HepG2 (cell line): ENCODE data around the gene PPP2R2C. TPM values are rescaled to one million over a fixed set of nuclear protein-coding genes. Genes with fewer than 3 reads are reported as not detected.

ENCODE experiments used
- ATAC-seq: fragments of 200-7000 bp; cut with Tn5 transposase; 3 replicates; pipeline ENCODE4 v1.9.1; 2020; ENCODE audit warnings: mild to moderate bottlenecking, moderate library complexity
- BruUV-seq: library from RNA; stranded (reverse); fragments of 400-500 nt; replicated peaks from 2 replicates; lab custom pipeline; 2021; lab: Mats Ljungman, UMichigan
- CTCF ChIA-PET: fragments of 300-600 bp; formaldehyde crosslinking; extraction: SDS; loops from one replicate; lab custom pipeline; 2021; ENCODE audit warnings: low total read pairs, inconsistent platforms, low intra/inter-chr PET ratio; lab: Yijun Ruan, JAX
- POLR2A ChIA-PET: fragments of 350-600 bp; sonication (Branson Sonifier 250); formaldehyde crosslinking; loops from one replicate; lab custom pipeline; 2020; ENCODE audit warnings: antibody characterized with exemption, inconsistent platforms; lab: Yijun Ruan, JAX
- DNase-seq: peaks from one replicate; pipeline ENCODE4 v3.0.0-alpha.2; 2015; ENCODE audit warnings: low spot score
- FAIRE-seq: peaks from 3 replicates; lab custom pipeline; 2011; peaks lifted over from hg19 to GRCh38; lab: Jason Lieb, UNC
- H2AFZ ChIP-seq: one replicate; pipeline ENCODE4 v1.6.1; 2011; ENCODE audit warnings: low read length, inconsistent platforms
- H3K27ac ChIP-seq: fragments of 300-600 bp; 3 replicates; pipeline ENCODE4 v1.8.0; 2011; ENCODE audit warnings: mixed run types, mild to moderate bottlenecking, mixed read lengths, low read length, inconsistent platforms; ENCODE audit not compliant: insufficient read depth; ENCODE audit errors: extremely low read length
- H3K27me3 ChIP-seq, 2 experiments: fragments of 200-600 bp in 1 of 2; 2 replicates in 1 of 2; 3 replicates in 1 of 2; pipeline versions ENCODE4 v1.6.0 to v1.8.0; 2011; ENCODE audit warnings: low read length in 2 of 2, mild to moderate bottlenecking in 2 of 2, moderate library complexity in 2 of 2, inconsistent platforms in 1 of 2; ENCODE audit not compliant: insufficient read depth in 2 of 2, control insufficient read depth in 1 of 2
- H3K36me3 ChIP-seq, 2 experiments: fragments of 200-600 bp in 1 of 2; replicated peaks in 1 of 2; 2 replicates in 1 of 2; 3 replicates in 1 of 2; pipeline versions ENCODE4 v1.5.1 to v1.8.0; 2011; ENCODE audit warnings: low read length in 2 of 2, inconsistent platforms in 1 of 2; ENCODE audit not compliant: insufficient read depth in 2 of 2, control insufficient read depth in 1 of 2
- H3K4me1 ChIP-seq: 2 replicates; pipeline ENCODE4 v1.5.1; 2012; ENCODE audit warnings: low read length, inconsistent platforms; ENCODE audit not compliant: insufficient read depth
- H3K4me2 ChIP-seq: 2 replicates; pipeline ENCODE4 v1.6.0; 2011; ENCODE audit warnings: low read depth, low read length, inconsistent platforms
- H3K4me3 ChIP-seq, 3 experiments: fragments of 200-600 bp in 1 of 3; sonication (generic), shearing (Covaris generic) in 1 of 3; replicated peaks in 1 of 3; 2 replicates each; pipeline ENCODE4 v1.5.1; 2011 to 2016; ENCODE audit warnings: low read length in 3 of 3, inconsistent platforms in 2 of 3, low read depth in 2 of 3, mild to moderate bottlenecking in 2 of 3, control low read depth in 1 of 3, mixed read lengths in 1 of 3; ENCODE audit not compliant: insufficient read depth in 1 of 3
- H3K79me2 ChIP-seq: one replicate; pipeline ENCODE4 v1.6.1; 2011; ENCODE audit warnings: low read length, inconsistent platforms; ENCODE audit not compliant: insufficient read depth
- H3K9ac ChIP-seq: 2 replicates; pipeline ENCODE4 v1.6.0; 2011; ENCODE audit warnings: mild to moderate bottlenecking, low read depth, low read length, inconsistent platforms; ENCODE audit not compliant: insufficient read depth
- H3K9me3 ChIP-seq: 2 replicates; pipeline ENCODE4 v1.5.1; 2012; ENCODE audit warnings: mild to moderate bottlenecking, low read length
- H4K20me1 ChIP-seq: 2 replicates; pipeline ENCODE4 v1.6.0; 2011; ENCODE audit warnings: inconsistent platforms, mild to moderate bottlenecking, low read length, moderate library complexity; ENCODE audit not compliant: insufficient read depth
- MBD4 ChIP-seq: IDR thresholded peaks from 2 replicates; pipeline ENCODE4 v1.6.1; 2012; ENCODE audit warnings: low read length, inconsistent platforms, borderline replicate concordance
- MLX ChIP-seq: IDR thresholded peaks from 2 replicates; pipeline ENCODE4 v1.6.1; 2016
- MXD3 ChIP-seq: IDR thresholded peaks from 2 replicates; pipeline ENCODE4 v1.6.1; 2016; ENCODE audit warnings: mild to moderate bottlenecking, missing biosample characterization, missing genetic modification reagents
- PCBP1 ChIP-seq: fragments of 200-400 bp; formaldehyde crosslinking; IDR thresholded peaks from 2 replicates; pipeline ENCODE4 v1.6.1; 2017; ENCODE audit warnings: mild to moderate bottlenecking, low read depth, low read length, borderline replicate concordance
- PITX1 ChIP-seq: sonication (generic); formaldehyde crosslinking; IDR thresholded peaks from 2 replicates; pipeline ENCODE4 v1.5.1; 2020; ENCODE audit warnings: mild to moderate bottlenecking, missing genetic modification reagents
- ZNF282 ChIP-seq: fragments of 450-650 bp; IDR thresholded peaks from 2 replicates; pipeline ENCODE4 v1.6.1; 2018; ENCODE audit not compliant: partially characterized antibody
- ZNF335 ChIP-seq: sonication (generic); formaldehyde crosslinking; IDR thresholded peaks from 2 replicates; pipeline ENCODE4 v1.4.0; 2020; ENCODE audit warnings: missing genetic modification reagents
- ZNF609 ChIP-seq: sonication (generic); formaldehyde crosslinking; IDR thresholded peaks from 2 replicates; pipeline ENCODE4 v1.4.0; 2020; ENCODE audit warnings: mild to moderate bottlenecking, missing genetic modification reagents, borderline replicate concordance
- WGBS: methylation state at CpG from one replicate; pipeline ENCODE4 v1.1.6; 2017; ENCODE audit warnings: low lambda C conversion rate; 5-methylcytosine and 5-hydroxymethylcytosine counted together
- in situ Hi-C: cut with HindIII; loops from 2 replicates; pipeline ENCODE4 v1.10.0; 2017; ENCODE audit warnings: low pct_unique_long_range_greater_than_20kb; ENCODE audit not compliant: extremely low pct_ligation_motif_present
- intact Hi-C: fragments of 100-400 bp; cut with micrococcal nuclease; formaldehyde crosslinking; loops from one replicate; pipeline ENCODE4 v1.10.0; 2022; ENCODE audit not compliant: unreplicated experiment
- polyA plus RNA-seq, 8 experiments: library from polyadenylated mRNA; depleted of rRNA in 3 of 8; stranded (reverse) in 7 of 8; unstranded in 1 of 8; fragments of >200 nt; fragmentation: Illumina TruSeq in 4 of 8; extraction: Trizol in 4 of 8; gene quantifications; 2 replicates each; pipeline versions ENCODE4 v1.2.1 to v1.2.3, GENCODE V29; 2011 to 2016; ENCODE audit warnings: low read depth in 4 of 8, missing spikeins in 1 of 8, mixed read lengths in 1 of 8; ENCODE audit not compliant: insufficient read depth in 1 of 8
- total RNA-seq, 5 experiments: library from RNA; depleted of rRNA; stranded (reverse); fragments of >200 nt; fragmentation: Illumina TruSeq; extraction: Trizol; gene quantifications; 2 replicates each; pipeline ENCODE4 v1.2.3, GENCODE V29; 2016; ENCODE audit warnings: low read depth in 1 of 5

Gene PPP2R2C
- total and polyA plus RNA-seq, 2 of the 13 experiments (the other 11 are each of a cell fraction or from before 2014, with no cell fraction given) = 0.60 to 8.6 TPM

- H3K9me3 ChIP-seq = no peaks in the 10 kb centered on the region
- H2AFZ ChIP-seq = no peak overlapping the region
- ATAC-seq (no peak), FAIRE-seq (no peak), DNase-seq (no peak)
- POLR2A ChIA-PET = no interaction called here
- intact Hi-C loops = no loop called here
- TF ChIP-seq ZNF609 = no peak
- H3K4me2 ChIP-seq = no peak overlapping the region
- H3K79me2 ChIP-seq = no peaks in the 10 kb centered on the region
- H3K4me1 ChIP-seq = no peaks in the 10 kb centered on the region
- WGBS = 25% methylated on average over 8 of the region's 8 CpGs
- CTCF ChIA-PET = no interaction called here
- no peaks in the 10 kb centered on the region for H3K36me3 ChIP-seq
- in situ Hi-C loops = no loop called here
- H3K9ac ChIP-seq = no peak overlapping the region
- H4K20me1 ChIP-seq = peaks cover 2% of the 10 kb centered on the region; the same call in 1 of the 2 replicates
- no peak overlapping the region for H3K27ac ChIP-seq
- no TSS peak for BruUV-seq
- no peak overlapping the region for H3K4me3 ChIP-seq
- H3K27me3 ChIP-seq = peaks cover 10 to 81% of the 10 kb centered on the region in 2 experiments
Observed at GRCh38 chr4:6367371-6367851, 105.0 kb downstream of the PPP2R2C start.

GRCh38 chr4:6366581-6366980 is 105.8 kb downstream of the PPP2R2C start:
- in situ Hi-C loops = no loop called here
- POLR2A ChIA-PET = no interaction called here
- CTCF ChIA-PET = no interaction called here
- Histone ChIP-seq H3K79me2 (no peaks in the 10 kb centered on the region), H3K4me1 (no peaks in the 10 kb centered on the region), H3K27ac (no peak overlapping the region), H3K9me3 (no peaks in the 10 kb centered on the region), H3K27me3 (peaks cover 10 to 79% of the 10 kb centered on the region in 2 experiments), H4K20me1 (peaks cover 2% of the 10 kb centered on the region; the same call in 1 of the 2 replicates), H3K4me3 (no peak overlapping the region), H3K4me2 (no peak overlapping the region), H3K36me3 (no peaks in the 10 kb centered on the region), H2AFZ (no peak overlapping the region), H3K9ac (no peak overlapping the region)
- 7% methylated on average over 3 of the region's 5 CpGs for WGBS
- BruUV-seq = no TSS peak
- ATAC-seq (no peak), FAIRE-seq (no peak), DNase-seq (no peak)
- intact Hi-C loops = no loop called here
- TF ChIP-seq MBD4 = no peak
- TF ChIP-seq ZNF335 (CRISPR knock-in tag) = no peak
- TF ChIP-seq PITX1 (CRISPR knock-in tag) = no peak
- no peak for TF ChIP-seq MXD3 (CRISPR knock-in tag)
- TF ChIP-seq PCBP1 = no peak
- TF ChIP-seq ZNF282 = no peak
- no peak for TF ChIP-seq MLX (CRISPR knock-in tag)
